Calu3 (cell line): Measurements from ENCODE around the gene UBA52. TPM values are rescaled to one million over a fixed set of nuclear protein-coding genes. Genes with fewer than 3 reads are reported as not detected.
"Not testable (repeated sequence)": the region's sequence is repeated elsewhere in the genome, so short reads cannot be mapped to it uniquely, and the experiment has no call there.

ENCODE experiments used
- Bru-seq: library from RNA; stranded (reverse); fragments of 400-500 nt; gene quantifications from one replicate; lab custom pipeline; 2021; lab: Mats Ljungman, UMichigan
- BruChase-seq, 2 experiments: library from RNA; stranded (reverse); fragments of 400-500 nt; gene quantifications; one replicate each; lab custom pipeline; 2021; lab: Mats Ljungman, UMichigan
- BruUV-seq: library from RNA; stranded (reverse); fragments of 400-500 nt; replicated peaks from 2 replicates; lab custom pipeline; 2021; lab: Mats Ljungman, UMichigan
- CTCF ChIA-PET: fragments of 300-600 bp; sonication (Branson Sonifier 250); formaldehyde crosslinking; loops from one replicate; lab custom pipeline; 2022; ENCODE audit warnings: antibody characterized with exemption; lab: Charles Lee
- DNase-seq: peaks from one replicate; pipeline ENCODE4 v3.0.0; 2022
- H3K27ac Mint-ChIP-seq: one replicate; pipeline ENCODE4 v1.8.0; 2022; ENCODE audit warnings: mixed read lengths; ENCODE audit not compliant: unreplicated experiment
- H3K27me3 Mint-ChIP-seq: one replicate; pipeline ENCODE4 v1.8.0; 2022; ENCODE audit warnings: mixed read lengths; ENCODE audit not compliant: unreplicated experiment
- H3K36me3 Mint-ChIP-seq: one replicate; pipeline ENCODE4 v1.8.0; 2022; ENCODE audit warnings: mild to moderate bottlenecking, moderate library complexity, mixed read lengths; ENCODE audit not compliant: insufficient read depth, unreplicated experiment
- H3K4me1 Mint-ChIP-seq: one replicate; pipeline ENCODE4 v1.8.0; 2022; ENCODE audit warnings: mild to moderate bottlenecking, low read depth, mixed read lengths; ENCODE audit not compliant: unreplicated experiment
- H3K4me3 Mint-ChIP-seq: one replicate; pipeline ENCODE4 v1.8.0; 2022; ENCODE audit warnings: mild to moderate bottlenecking, low read depth, moderate library complexity, mixed read lengths; ENCODE audit not compliant: unreplicated experiment
- H3K9me3 Mint-ChIP-seq: one replicate; pipeline ENCODE4 v1.8.0; 2022; ENCODE audit warnings: low read depth, mixed read lengths; ENCODE audit not compliant: unreplicated experiment
- CTCF ChIP-seq: fragments of 200-600 bp; IDR thresholded peaks from one replicate; pipeline ENCODE4 v1.8.0; 2022; ENCODE audit warnings: antibody characterized with exemption; ENCODE audit not compliant: unreplicated experiment
- intact Hi-C: fragments of 100-400 bp; cut with micrococcal nuclease; formaldehyde crosslinking; loops from one replicate; pipeline ENCODE4 v1.10.0; 2022; ENCODE audit not compliant: unreplicated experiment
- long read RNA-seq: library from polyadenylated mRNA; stranded (forward); transcript quantifications from one replicate; pipeline ENCODE4 v2.0.0, GENCODE V29; 2022
- total RNA-seq: library from RNA; stranded (reverse); gene quantifications from 2 replicates; pipeline ENCODE4 v1.2.3, GENCODE V29; 2022

UBA52 gene
- total RNA-seq (620 and 627 TPM in 2 replicates), Bru-seq, nascent RNA (percentile 86 among the genes with signal in this experiment), BruChase-seq, experiment 1, labeled RNA remaining after a 6-hour chase (percentile 96 among the genes with signal in this experiment), BruChase-seq, experiment 2, labeled RNA remaining after a 2-hour chase (percentile 92 among the genes with signal in this experiment)
- long read RNA-seq, transcript UBA52-202 (5 exons, 2,845 nt), result minor isoform, 128 of 336 reads
- long read RNA-seq, transcript UBA52-201 (5 exons, 572 nt), result major isoform, 154 of 336 reads
- long read RNA-seq, transcript UBA52-209 (4 exons, 514 nt), result minor isoform, 35 of 336 reads
- long read RNA-seq, partial matches to known transcripts, result 5 of 336 reads
- long read RNA-seq, other reads (novel, unspliced or antisense), result 13 of 336 reads

GRCh38 chr19:18571564-18572344 is at the start of gene UBA52:
Gene UBA52 (plus strand): TSS chr19:18571857. CDS start chr19:18573301, 1,444 bp downstream.
- intact Hi-C loops, result loop anchor here (10.0 kb wide), 1 partner anchor 107 kb away; no protein-coding TSS in a partner anchor

GRCh38 chr19:18522124-18522861 is 49.4 kb upstream of the UBA52 start:
- Mint-ChIP-seq H3K4me1 (peaks cover 8% of the 10 kb centered on the region), H3K27ac (peak overlapping the region; percentile 96), H3K4me3 (peak overlapping the region; percentile 84), H3K9me3 (no peaks in the 10 kb centered on the region), H3K27me3 (no peaks in the 10 kb centered on the region), H3K36me3 (peaks cover 35% of the 10 kb centered on the region)
- TF ChIP-seq CTCF, result no peak
- intact Hi-C loops, result no loop called here
- CTCF ChIA-PET, result interaction anchor here (0.7 to 1.7 kb wide), 2 partner anchors 17 to 26 kb away, joined by 5 to 6 read pairs; no protein-coding TSS in a partner anchor
- peak; percentile 98 for DNase-seq
- BruUV-seq, result no TSS peak

More at GRCh38 chr19:18571564-18572344, at the start of gene UBA52:
- Mint-ChIP-seq H3K27ac (peak within 1 kb of the TSS; percentile 82), H3K4me3 (peak within 1 kb of the TSS; percentile 79), H3K36me3 (peaks cover 57% of the 10 kb centered on the region), H3K9me3 (no peaks in the 10 kb centered on the region), H3K27me3 (no peaks in the 10 kb centered on the region), H3K4me1 (peaks cover 10% of the 10 kb centered on the region)
- TF ChIP-seq CTCF, result no peak
- no TSS peak for BruUV-seq
- CTCF ChIA-PET, result interaction anchor here (0.5 to 1.1 kb wide), 5 partner anchors 15 to 275 kb away, joined by 3 to 5 read pairs (median 3); no protein-coding TSS in a partner anchor
- DNase-seq, result peak; percentile 95

- Mint-ChIP-seq H3K36me3 (peaks cover 35% of the 10 kb centered on the region), H3K27ac (peak overlapping the region; percentile 96), H3K4me3 (peak overlapping the region; percentile 84)
- BruUV-seq, result TSS peak; percentile 86
- CTCF ChIA-PET, result interaction anchor here (0.7 to 1.7 kb wide), 2 partner anchors 18 to 27 kb away, joined by 5 to 6 read pairs; no protein-coding TSS in a partner anchor
- intact Hi-C loops, H3K27me3 Mint-ChIP-seq, H3K9me3 Mint-ChIP-seq, H3K4me1 Mint-ChIP-seq, DNase-seq: not testable (repeated sequence)
These were observed 48.7 kb upstream of the UBA52 start for GRCh38 chr19:18522862-18523440.

GRCh38 chr19:18523841-18524240 is 47.8 kb upstream of the UBA52 start:
- H3K4me3 Mint-ChIP-seq, result no peak overlapping the region
- intact Hi-C loops, result no loop called here
- no peak for DNase-seq
- no peaks in the 10 kb centered on the region for H3K9me3 Mint-ChIP-seq
- H3K36me3 Mint-ChIP-seq, result peaks cover 35% of the 10 kb centered on the region
- no peaks in the 10 kb centered on the region for H3K27me3 Mint-ChIP-seq
- no peak overlapping the region for H3K27ac Mint-ChIP-seq
- TF ChIP-seq CTCF, result no peak
- H3K4me1 Mint-ChIP-seq, result peaks cover 8% of the 10 kb centered on the region
- BruUV-seq, result no TSS peak
- CTCF ChIA-PET, result no interaction called here
